GM23338 (cell line): Measurements from ENCODE around the gene STRIT1. TPM values are rescaled to one million over a fixed set of nuclear protein-coding genes. Genes with fewer than 3 reads are reported as not detected.

Source experiments
- ATAC-seq: fragments of 200-7000 bp; cut with Tn5 transposase; 3 replicates; pipeline ENCODE4 v1.9.1; 2020
- DNase-seq: peaks from one replicate; pipeline ENCODE4 v3.0.0-alpha.2; 2015; ENCODE audit warnings: low spot score
- H2AFZ ChIP-seq: fragments of 200-600 bp; sonication (generic); 2 replicates; pipeline ENCODE4 v1.8.0; 2016; ENCODE audit warnings: antibody characterized with exemption, mild to moderate bottlenecking, moderate library complexity
- H3F3A ChIP-seq: fragments of 200-600 bp; sonication (generic); replicated peaks from 2 replicates; pipeline ENCODE4 v1.8.0; 2017; ENCODE audit warnings: antibody characterized with exemption, mixed run types, low read depth
- H3K27ac ChIP-seq: fragments of 200-600 bp; sonication (generic); 2 replicates; pipeline ENCODE4 v1.6.1; 2016; ENCODE audit warnings: low read depth
- H3K27me3 ChIP-seq: fragments of 200-600 bp; sonication (generic); 2 replicates; pipeline ENCODE4 v1.8.0; 2016; ENCODE audit warnings: mild to moderate bottlenecking, mixed run types, moderate library complexity; ENCODE audit not compliant: insufficient read depth
- H3K36me3 ChIP-seq: fragments of 200-600 bp; sonication (generic); 2 replicates; pipeline ENCODE4 v1.8.0; 2016; ENCODE audit warnings: mild to moderate bottlenecking; ENCODE audit not compliant: insufficient read depth
- H3K4me1 ChIP-seq: fragments of 200-600 bp; sonication (generic); 2 replicates; pipeline ENCODE4 v1.8.0; 2016; ENCODE audit warnings: mild to moderate bottlenecking, moderate library complexity; ENCODE audit not compliant: insufficient read depth
- H3K4me2 ChIP-seq: fragments of 200-600 bp; sonication (generic); 2 replicates; pipeline ENCODE4 v1.7.1; 2017; ENCODE audit warnings: mixed run types
- H3K4me3 ChIP-seq: fragments of 200-600 bp; sonication (generic); 2 replicates; pipeline ENCODE4 v1.6.1; 2016; ENCODE audit warnings: mixed run types
- H3K79me2 ChIP-seq: fragments of 200-600 bp; sonication (generic); replicated peaks from 2 replicates; pipeline ENCODE4 v1.8.0; 2017; ENCODE audit warnings: mild to moderate bottlenecking; ENCODE audit not compliant: insufficient read depth
- H3K9me2 ChIP-seq: fragments of 200-600 bp; sonication (generic); 2 replicates; pipeline ENCODE4 v1.8.0; 2017; ENCODE audit not compliant: insufficient read depth
- H4K20me1 ChIP-seq: fragments of 200-600 bp; sonication (generic); replicated peaks from 2 replicates; pipeline ENCODE4 v1.8.0; 2017; ENCODE audit warnings: mild to moderate bottlenecking; ENCODE audit not compliant: insufficient read depth
- H3K27ac Mint-ChIP-seq: 2 replicates; pipeline ENCODE4 v1.8.0; 2020; ENCODE audit warnings: inconsistent platforms, mild to moderate bottlenecking, moderate library complexity, mixed read lengths
- H3K27me3 Mint-ChIP-seq: 3 replicates; pipeline ENCODE4 v1.8.0; 2022; ENCODE audit warnings: low read depth, mild to moderate bottlenecking, moderate library complexity, mixed read lengths, inconsistent platforms; ENCODE audit not compliant: insufficient read depth, poor library complexity
- H3K36me3 Mint-ChIP-seq: 3 replicates; pipeline ENCODE4 v1.8.0; 2021; ENCODE audit warnings: low read depth, mild to moderate bottlenecking, inconsistent platforms, moderate library complexity, mixed read lengths
- H3K4me1 Mint-ChIP-seq: 3 replicates; pipeline ENCODE4 v1.8.0; 2020; ENCODE audit warnings: mild to moderate bottlenecking, inconsistent platforms, mixed read lengths
- H3K4me3 Mint-ChIP-seq: 3 replicates; pipeline ENCODE4 v1.8.0; 2021; ENCODE audit warnings: moderate library complexity, mild to moderate bottlenecking, inconsistent platforms, mixed read lengths
- H3K9me3 Mint-ChIP-seq: 3 replicates; pipeline ENCODE4 v1.8.0; 2020; ENCODE audit warnings: moderate library complexity, mild to moderate bottlenecking, inconsistent platforms, mixed read lengths
- EZH2 ChIP-seq: fragments of 200-600 bp; sonication (generic); IDR thresholded peaks from one replicate; pipeline ENCODE4 v1.8.0; 2017; ENCODE audit warnings: antibody characterized with exemption, mild to moderate bottlenecking, low read depth; ENCODE audit not compliant: unreplicated experiment
- EZH2phosphoT487 ChIP-seq: fragments of 200-600 bp; sonication (generic); IDR thresholded peaks from one replicate; pipeline ENCODE4 v1.8.1; 2018; ENCODE audit warnings: antibody characterized with exemption; ENCODE audit not compliant: unreplicated experiment
- polyA plus RNA-seq: library from polyadenylated mRNA; unstranded; fragments of >200 nt; fragmentation: Nextera tagmentation; extraction: Ambion mirVana; gene quantifications from 2 replicates; pipeline ENCODE4 v1.2.1, GENCODE V29; 2016
- total RNA-seq: library from RNA; depleted of rRNA; stranded (reverse); fragments of >200 nt; shearing (Covaris generic); gene quantifications from 2 replicates; pipeline ENCODE4 v1.2.3, GENCODE V29; 2014
- TF ChIP-seq, protein P1 (sequence below): fragments of 250-450 bp; sonication (Bioruptor Pico); IDR thresholded peaks from 2 replicates; pipeline ENCODE4 v1.5.0; 2020; ENCODE audit warnings: mild to moderate bottlenecking, moderate library complexity
- TF ChIP-seq, protein P2 (sequence below): IDR thresholded peaks from 2 replicates; pipeline ENCODE4 v1.6.1; 2016; ENCODE audit warnings: antibody characterized with exemption
- TF ChIP-seq, protein P3 (sequence below): IDR thresholded peaks from one replicate; pipeline ENCODE4 v1.6.1; 2018; ENCODE audit warnings: antibody characterized with exemption; ENCODE audit not compliant: unreplicated experiment

STRIT1 gene
- total and polyA plus RNA-seq, 2 experiments from 2014 or later: 1.5 to 1.6 TPM

DNA sequence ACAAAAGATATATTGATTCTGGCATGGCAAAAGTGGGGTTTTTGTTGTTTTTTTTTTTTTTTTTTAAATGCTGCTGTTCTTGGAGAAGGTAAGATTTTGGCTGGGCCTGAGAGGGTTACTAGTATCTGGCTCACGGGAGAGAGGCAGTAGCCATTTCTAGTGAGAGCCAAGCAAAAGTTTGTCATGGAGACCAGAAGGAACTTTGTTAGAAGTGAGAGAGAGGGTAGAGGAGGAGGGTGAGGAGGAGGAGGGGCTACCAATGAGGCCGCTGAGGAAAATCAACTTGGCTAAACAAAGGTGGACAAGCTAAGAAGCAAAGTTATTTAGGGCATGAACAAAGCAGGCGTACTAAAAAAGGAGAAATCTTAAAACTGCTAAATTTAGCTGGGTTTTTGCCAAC, 48.9 kb upstream of the STRIT1 start (continued):
- TF ChIP-seq, protein P1, sequence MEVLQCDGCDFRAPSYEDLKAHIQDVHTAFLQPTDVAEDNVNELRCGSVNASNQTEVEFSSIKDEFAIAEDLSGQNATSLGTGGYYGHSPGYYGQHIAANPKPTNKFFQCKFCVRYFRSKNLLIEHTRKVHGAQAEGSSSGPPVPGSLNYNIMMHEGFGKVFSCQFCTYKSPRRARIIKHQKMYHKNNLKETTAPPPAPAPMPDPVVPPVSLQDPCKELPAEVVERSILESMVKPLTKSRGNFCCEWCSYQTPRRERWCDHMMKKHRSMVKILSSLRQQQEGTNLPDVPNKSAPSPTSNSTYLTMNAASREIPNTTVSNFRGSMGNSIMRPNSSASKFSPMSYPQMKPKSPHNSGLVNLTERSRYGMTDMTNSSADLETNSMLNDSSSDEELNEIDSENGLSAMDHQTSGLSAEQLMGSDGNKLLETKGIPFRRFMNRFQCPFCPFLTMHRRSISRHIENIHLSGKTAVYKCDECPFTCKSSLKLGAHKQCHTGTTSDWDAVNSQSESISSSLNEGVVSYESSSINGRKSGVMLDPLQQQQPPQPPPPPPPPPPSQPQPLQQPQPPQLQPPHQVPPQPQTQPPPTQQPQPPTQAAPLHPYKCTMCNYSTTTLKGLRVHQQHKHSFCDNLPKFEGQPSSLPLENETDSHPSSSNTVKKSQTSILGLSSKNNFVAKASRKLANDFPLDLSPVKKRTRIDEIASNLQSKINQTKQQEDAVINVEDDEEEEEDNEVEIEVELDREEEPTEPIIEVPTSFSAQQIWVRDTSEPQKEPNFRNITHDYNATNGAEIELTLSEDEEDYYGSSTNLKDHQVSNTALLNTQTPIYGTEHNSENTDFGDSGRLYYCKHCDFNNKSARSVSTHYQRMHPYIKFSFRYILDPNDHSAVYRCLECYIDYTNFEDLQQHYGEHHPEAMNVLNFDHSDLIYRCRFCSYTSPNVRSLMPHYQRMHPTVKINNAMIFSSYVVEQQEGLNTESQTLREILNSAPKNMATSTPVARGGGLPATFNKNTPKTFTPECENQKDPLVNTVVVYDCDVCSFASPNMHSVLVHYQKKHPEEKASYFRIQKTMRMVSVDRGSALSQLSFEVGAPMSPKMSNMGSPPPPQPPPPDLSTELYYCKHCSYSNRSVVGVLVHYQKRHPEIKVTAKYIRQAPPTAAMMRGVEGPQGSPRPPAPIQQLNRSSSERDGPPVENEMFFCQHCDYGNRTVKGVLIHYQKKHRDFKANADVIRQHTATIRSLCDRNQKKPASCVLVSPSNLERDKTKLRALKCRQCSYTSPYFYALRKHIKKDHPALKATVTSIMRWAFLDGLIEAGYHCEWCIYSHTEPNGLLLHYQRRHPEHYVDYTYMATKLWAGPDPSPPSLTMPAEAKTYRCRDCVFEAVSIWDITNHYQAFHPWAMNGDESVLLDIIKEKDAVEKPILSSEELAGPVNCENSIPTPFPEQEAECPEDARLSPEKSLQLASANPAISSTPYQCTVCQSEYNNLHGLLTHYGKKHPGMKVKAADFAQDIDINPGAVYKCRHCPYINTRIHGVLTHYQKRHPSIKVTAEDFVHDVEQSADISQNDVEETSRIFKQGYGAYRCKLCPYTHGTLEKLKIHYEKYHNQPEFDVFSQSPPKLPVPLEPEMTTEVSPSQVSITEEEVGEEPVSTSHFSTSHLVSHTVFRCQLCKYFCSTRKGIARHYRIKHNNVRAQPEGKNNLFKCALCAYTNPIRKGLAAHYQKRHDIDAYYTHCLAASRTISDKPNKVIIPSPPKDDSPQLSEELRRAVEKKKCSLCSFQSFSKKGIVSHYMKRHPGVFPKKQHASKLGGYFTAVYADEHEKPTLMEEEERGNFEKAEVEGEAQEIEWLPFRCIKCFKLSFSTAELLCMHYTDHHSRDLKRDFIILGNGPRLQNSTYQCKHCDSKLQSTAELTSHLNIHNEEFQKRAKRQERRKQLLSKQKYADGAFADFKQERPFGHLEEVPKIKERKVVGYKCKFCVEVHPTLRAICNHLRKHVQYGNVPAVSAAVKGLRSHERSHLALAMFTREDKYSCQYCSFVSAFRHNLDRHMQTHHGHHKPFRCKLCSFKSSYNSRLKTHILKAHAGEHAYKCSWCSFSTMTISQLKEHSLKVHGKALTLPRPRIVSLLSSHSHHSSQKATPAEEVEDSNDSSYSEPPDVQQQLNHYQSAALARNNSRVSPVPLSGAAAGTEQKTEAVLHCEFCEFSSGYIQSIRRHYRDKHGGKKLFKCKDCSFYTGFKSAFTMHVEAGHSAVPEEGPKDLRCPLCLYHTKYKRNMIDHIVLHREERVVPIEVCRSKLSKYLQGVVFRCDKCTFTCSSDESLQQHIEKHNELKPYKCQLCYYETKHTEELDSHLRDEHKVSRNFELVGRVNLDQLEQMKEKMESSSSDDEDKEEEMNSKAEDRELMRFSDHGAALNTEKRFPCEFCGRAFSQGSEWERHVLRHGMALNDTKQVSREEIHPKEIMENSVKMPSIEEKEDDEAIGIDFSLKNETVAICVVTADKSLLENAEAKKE (CRISPR knock-in tag): no peak

DNA sequence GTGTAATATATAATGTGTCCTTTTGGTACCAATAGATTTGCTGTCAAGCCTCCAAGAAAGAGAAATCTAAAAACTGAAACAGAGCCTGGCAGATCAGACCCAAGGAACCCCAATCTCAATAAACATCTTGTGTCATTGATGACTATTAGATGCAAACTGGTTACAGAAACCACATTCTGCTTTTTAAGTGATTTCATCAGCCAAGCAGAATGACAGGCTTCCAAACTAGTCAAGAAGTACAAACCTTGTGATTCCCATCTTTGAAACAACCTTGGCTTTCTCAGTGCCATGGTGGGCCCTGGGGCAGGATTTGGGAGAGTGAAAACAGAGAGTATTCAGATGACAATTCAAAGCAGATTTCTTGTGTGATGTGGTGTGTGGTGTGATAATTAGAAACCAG, 45.6 kb upstream of the STRIT1 start:
- Histone ChIP-seq H3K4me2 (no peak overlapping the region), H3K36me3 (no peaks in the 10 kb centered on the region), H3K4me3 (no peak overlapping the region), H3K27ac (no peak overlapping the region), H4K20me1 (no peaks in the 10 kb centered on the region), H3K9me2 (peaks cover 6% of the 10 kb centered on the region; the same call in 1 of the 2 replicates), H3K4me1 (peaks cover 8% of the 10 kb centered on the region), H3K79me2 (no peaks in the 10 kb centered on the region), H3K27me3 (no peaks in the 10 kb centered on the region), H2AFZ (0 out of 2 replicates have a peak overlapping the region, but pooled peaks have one; percentile 53), H3F3A (no peaks in the 10 kb centered on the region)
- H3K27ac Mint-ChIP-seq: no peak overlapping the region
- H3K36me3 Mint-ChIP-seq: no peaks in the 10 kb centered on the region
- no peak for ATAC-seq
- TF ChIP-seq EZH2phosphoT487: no peak
- peaks cover 13% of the 10 kb centered on the region for H3K4me1 Mint-ChIP-seq
- H3K9me3 Mint-ChIP-seq: no peaks in the 10 kb centered on the region
- no peak for DNase-seq
- H3K4me3 Mint-ChIP-seq: no peak overlapping the region
- no peaks in the 10 kb centered on the region for H3K27me3 Mint-ChIP-seq

DNA sequence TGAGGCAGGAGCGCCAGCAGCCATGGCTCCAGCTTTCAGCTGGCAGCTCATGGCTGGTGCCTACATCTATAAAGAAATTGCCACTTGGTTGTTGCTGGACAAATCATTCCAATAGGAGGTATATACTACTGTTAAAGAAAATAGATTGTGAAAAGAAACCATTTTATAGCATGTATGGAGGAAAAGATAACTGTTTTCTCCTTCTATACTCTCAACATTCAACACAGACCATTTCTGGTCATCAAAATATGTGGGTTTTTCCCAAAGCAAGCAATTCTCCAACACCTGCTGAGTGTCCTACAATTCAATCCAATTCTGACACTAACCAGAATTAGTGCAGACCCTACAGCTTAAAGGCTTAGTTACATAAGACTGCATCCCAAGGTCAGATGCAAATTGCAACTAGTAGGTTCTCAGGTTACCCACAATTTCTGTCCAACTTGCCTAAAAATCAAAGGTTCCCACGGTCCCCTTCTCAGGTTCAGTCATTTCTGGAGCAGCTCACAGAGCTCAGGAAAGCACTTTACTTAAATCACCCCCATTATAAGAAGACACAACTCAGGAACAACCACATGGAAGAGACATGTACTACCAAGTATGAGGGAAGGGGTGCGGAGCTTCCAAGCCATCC, 42.4 kb upstream of the STRIT1 start:
- no peak for ATAC-seq
- no peaks in the 10 kb centered on the region for H3K27me3 Mint-ChIP-seq
- Histone ChIP-seq H3K79me2 (no peaks in the 10 kb centered on the region), H2AFZ (peak overlapping the region; percentile 66; the same call in 1 of the 2 replicates), H3K27ac (no peak overlapping the region), H4K20me1 (no peaks in the 10 kb centered on the region), H3K27me3 (no peaks in the 10 kb centered on the region), H3K9me2 (peaks cover 6% of the 10 kb centered on the region; the same call in 1 of the 2 replicates), H3K4me1 (no peaks in the 10 kb centered on the region; the same call in 1 of the 2 replicates), H3F3A (no peaks in the 10 kb centered on the region), H3K36me3 (no peaks in the 10 kb centered on the region), H3K4me2 (no peak overlapping the region), H3K4me3 (no peak overlapping the region)
- no peak for DNase-seq
- H3K4me3 Mint-ChIP-seq: no peak overlapping the region
- no peaks in the 10 kb centered on the region for H3K36me3 Mint-ChIP-seq
- peaks cover 5% of the 10 kb centered on the region for H3K4me1 Mint-ChIP-seq
- H3K27ac Mint-ChIP-seq: no peak overlapping the region
- no peaks in the 10 kb centered on the region for H3K9me3 Mint-ChIP-seq
- TF ChIP-seq, protein P2, sequence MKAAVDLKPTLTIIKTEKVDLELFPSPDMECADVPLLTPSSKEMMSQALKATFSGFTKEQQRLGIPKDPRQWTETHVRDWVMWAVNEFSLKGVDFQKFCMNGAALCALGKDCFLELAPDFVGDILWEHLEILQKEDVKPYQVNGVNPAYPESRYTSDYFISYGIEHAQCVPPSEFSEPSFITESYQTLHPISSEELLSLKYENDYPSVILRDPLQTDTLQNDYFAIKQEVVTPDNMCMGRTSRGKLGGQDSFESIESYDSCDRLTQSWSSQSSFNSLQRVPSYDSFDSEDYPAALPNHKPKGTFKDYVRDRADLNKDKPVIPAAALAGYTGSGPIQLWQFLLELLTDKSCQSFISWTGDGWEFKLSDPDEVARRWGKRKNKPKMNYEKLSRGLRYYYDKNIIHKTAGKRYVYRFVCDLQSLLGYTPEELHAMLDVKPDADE: no peak
- TF ChIP-seq EZH2: no peak
- TF ChIP-seq, protein P3, sequence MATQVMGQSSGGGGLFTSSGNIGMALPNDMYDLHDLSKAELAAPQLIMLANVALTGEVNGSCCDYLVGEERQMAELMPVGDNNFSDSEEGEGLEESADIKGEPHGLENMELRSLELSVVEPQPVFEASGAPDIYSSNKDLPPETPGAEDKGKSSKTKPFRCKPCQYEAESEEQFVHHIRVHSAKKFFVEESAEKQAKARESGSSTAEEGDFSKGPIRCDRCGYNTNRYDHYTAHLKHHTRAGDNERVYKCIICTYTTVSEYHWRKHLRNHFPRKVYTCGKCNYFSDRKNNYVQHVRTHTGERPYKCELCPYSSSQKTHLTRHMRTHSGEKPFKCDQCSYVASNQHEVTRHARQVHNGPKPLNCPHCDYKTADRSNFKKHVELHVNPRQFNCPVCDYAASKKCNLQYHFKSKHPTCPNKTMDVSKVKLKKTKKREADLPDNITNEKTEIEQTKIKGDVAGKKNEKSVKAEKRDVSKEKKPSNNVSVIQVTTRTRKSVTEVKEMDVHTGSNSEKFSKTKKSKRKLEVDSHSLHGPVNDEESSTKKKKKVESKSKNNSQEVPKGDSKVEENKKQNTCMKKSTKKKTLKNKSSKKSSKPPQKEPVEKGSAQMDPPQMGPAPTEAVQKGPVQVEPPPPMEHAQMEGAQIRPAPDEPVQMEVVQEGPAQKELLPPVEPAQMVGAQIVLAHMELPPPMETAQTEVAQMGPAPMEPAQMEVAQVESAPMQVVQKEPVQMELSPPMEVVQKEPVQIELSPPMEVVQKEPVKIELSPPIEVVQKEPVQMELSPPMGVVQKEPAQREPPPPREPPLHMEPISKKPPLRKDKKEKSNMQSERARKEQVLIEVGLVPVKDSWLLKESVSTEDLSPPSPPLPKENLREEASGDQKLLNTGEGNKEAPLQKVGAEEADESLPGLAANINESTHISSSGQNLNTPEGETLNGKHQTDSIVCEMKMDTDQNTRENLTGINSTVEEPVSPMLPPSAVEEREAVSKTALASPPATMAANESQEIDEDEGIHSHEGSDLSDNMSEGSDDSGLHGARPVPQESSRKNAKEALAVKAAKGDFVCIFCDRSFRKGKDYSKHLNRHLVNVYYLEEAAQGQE: no peak
